Fibroblast of skin of right biceps (primary cell): ENCODE measurements around the gene IL23A.
"Not testable (repeated sequence)": the region's sequence is repeated elsewhere in the genome, so short reads cannot be mapped to it uniquely, and the experiment has no call there.

Experiments
- DNase-seq: peaks from one replicate; pipeline ENCODE4 v3.0.0-alpha.2; 2013

Gene IL23A

GRCh38 chr12:56326533-56326932 is 12.2 kb upstream of the IL23A start:
- DNase-seq = no peak

GRCh38 chr12:56330936-56331490 is 7.7 kb upstream of the IL23A start:
- DNase-seq = no peak

GRCh38 chr12:56332512-56333196 is 6.0 kb upstream of the IL23A start:
- no peak for DNase-seq

- DNase-seq = no peak
These were observed 5.4 kb upstream of the IL23A start for GRCh38 chr12:56333197-56333678.

- DNase-seq = peak; percentile 99
These were observed 4.8 kb upstream of the IL23A start, which contains the start of gene PAN2 for GRCh38 chr12:56333679-56334489. Gene PAN2 (minus strand): TSS chr12:56334000. CDS start chr12:56333094, 906 bp downstream.

- no peak for DNase-seq
These were observed 4.2 kb upstream of the IL23A start for GRCh38 chr12:56334490-56334793.

- DNase-seq = not testable (repeated sequence)
These were observed 3.2 kb upstream of the IL23A start for GRCh38 chr12:56335527-56335926.

- DNase-seq = no peak
These were observed 2.1 kb upstream of the IL23A start for GRCh38 chr12:56336361-56337167.

GRCh38 chr12:56337753-56338251 is 882 bp upstream of the IL23A start:
- DNase-seq = no peak

- DNase-seq = no peak
These were observed 406 bp downstream of the IL23A start for GRCh38 chr12:56339158-56339422.

- no peak for DNase-seq
These were observed 2.9 kb downstream of the IL23A start for GRCh38 chr12:56341616-56342015.

GRCh38 chr12:56342290-56342689 is 3.6 kb downstream of the IL23A start:
- DNase-seq = not testable (repeated sequence)

GRCh38 chr12:56346675-56347074 is 8.0 kb downstream of the IL23A start:
- no peak for DNase-seq

GRCh38 chr12:56347255-56347654 is 8.6 kb downstream of the IL23A start:
- not testable (repeated sequence) for DNase-seq

GRCh38 chr12:56348776-56349175 is 10.1 kb downstream of the IL23A start:
- DNase-seq = no peak

- DNase-seq = no peak
These were observed 12.0 kb downstream of the IL23A start for GRCh38 chr12:56350662-56351061.

GRCh38 chr12:56351325-56351724 is 12.6 kb downstream of the IL23A start:
- DNase-seq = no peak

- peak; percentile 84 for DNase-seq
These were observed 20.3 kb downstream of the IL23A start for GRCh38 chr12:56358836-56359532.

- peak; percentile 100 for DNase-seq
These were observed 21.4 kb downstream of the IL23A start, which contains the start of gene STAT2 for GRCh38 chr12:56359851-56360767. Gene STAT2 (minus strand): TSS chr12:56360107. CDS start chr12:56356571, 3,536 bp downstream.

- DNase-seq = no peak
These were observed 22.9 kb downstream of the IL23A start for GRCh38 chr12:56361487-56362129.
